GM21528 (cell line): ENCODE measurements around the gene CLDN8.

Experiments
- ATAC-seq: cut with Tn5 transposase; IDR thresholded peaks from one replicate; pipeline ENCODE4 v1.9.1; 2021; ENCODE audit warnings: mild to moderate bottlenecking, moderate library complexity; ENCODE audit not compliant: unreplicated experiment, low FRiP score

CLDN8 gene

GRCh38 chr21:30216041-30216723, at the start of gene CLDN8:
Gene CLDN8, minus strand, starts transcription at chr21:30216097. Its CDS starts 172 bp downstream, at chr21:30215925.
- ATAC-seq, result no peak

DNA sequence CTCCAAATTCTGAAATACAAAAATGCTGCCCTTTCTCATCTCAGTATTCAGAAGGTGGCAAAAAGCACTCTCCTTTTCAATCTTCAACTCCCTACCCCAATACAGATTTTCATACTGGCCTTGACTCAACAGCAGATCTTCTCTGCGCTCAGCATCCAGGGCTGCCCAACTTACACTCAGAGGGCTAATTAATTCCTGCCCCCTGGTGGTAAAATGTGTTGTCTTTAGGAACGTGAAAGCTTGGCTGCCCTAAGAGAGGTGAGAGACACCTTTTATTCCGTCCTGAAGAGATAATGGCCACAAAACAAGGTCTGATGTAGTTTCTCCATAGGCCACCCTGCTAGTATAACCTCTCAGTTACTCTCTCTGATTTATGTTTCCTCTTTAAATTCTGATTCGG, 41.9 kb upstream of the CLDN8 start:
- ATAC-seq, result no peak

DNA sequence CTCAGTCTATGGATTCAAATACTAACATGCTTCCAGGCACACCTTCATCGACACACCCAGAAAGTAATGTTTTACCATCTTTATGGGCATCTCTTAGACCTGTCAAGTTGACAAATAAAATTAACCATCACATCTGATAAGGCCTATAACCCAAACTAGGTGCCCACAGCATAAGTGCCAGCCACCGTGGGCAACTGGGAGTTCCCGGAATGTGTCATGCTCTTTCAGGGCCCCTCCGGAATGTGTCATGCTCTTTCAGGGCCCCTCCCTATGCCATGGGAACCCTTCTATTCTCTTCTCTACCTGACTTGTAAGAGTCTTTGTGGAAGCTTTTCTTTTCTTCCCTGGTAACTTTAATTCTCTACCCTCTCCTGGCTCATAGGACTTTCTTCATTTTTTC, 40.2 kb upstream of the CLDN8 start:
- ATAC-seq, result no peak

- ATAC-seq, result no peak
Observed at GRCh38 chr21:30255679-30256078, 39.8 kb upstream of the CLDN8 start.

DNA sequence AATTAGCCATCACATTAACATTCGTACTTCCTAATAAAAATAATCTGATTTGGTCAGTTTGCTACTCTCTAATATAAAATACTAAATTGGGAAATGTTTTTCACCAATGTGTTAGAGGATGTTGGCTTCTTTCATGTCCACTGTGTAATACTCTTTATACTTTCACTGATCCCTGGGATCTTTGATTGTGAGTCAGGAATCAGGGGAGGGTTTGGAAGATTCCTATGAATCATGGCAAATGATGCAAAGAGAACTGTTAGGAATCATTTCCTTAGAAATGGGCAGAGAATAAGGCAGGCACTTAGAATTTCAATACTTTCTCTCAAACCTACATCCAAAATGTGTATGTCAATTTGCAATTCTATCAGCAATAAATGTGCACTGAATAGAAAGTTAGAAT, 35.9 kb upstream of the CLDN8 start:
- ATAC-seq, result no peak

GRCh38 chr21:30249936-30250335, 34.0 kb upstream of the CLDN8 start:
- ATAC-seq, result no peak

- ATAC-seq, result no peak
Observed at GRCh38 chr21:30248844-30249243, 32.9 kb upstream of the CLDN8 start.

DNA sequence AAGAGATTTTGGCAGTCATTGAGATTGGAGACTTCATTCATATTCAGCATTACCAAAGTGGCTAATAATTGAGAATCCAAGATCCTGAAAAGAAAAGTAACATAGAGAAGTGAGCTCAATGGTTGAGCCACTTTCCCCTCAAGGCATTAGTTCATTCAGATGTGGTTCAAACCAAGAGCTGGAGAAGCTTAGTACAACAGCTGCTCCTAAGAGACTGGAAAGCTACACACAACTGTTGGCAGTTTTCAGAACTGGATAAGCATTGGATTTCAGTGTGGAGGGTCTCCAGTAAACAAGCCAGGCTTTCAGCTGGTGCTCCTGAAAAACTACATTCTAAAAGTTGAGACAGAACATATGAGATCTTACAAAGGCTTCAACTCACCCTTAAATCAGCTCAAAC, 29.2 kb upstream of the CLDN8 start:
- ATAC-seq, result no peak

GRCh38 chr21:30243691-30244090, 27.8 kb upstream of the CLDN8 start:
- ATAC-seq, result no peak

GRCh38 chr21:30240661-30241060, 24.8 kb upstream of the CLDN8 start:
- ATAC-seq, result no peak

GRCh38 chr21:30238168-30238567, 22.3 kb upstream of the CLDN8 start:
- ATAC-seq, result no peak

- ATAC-seq, result no peak
Observed at GRCh38 chr21:30234643-30235042, 18.7 kb upstream of the CLDN8 start.

DNA sequence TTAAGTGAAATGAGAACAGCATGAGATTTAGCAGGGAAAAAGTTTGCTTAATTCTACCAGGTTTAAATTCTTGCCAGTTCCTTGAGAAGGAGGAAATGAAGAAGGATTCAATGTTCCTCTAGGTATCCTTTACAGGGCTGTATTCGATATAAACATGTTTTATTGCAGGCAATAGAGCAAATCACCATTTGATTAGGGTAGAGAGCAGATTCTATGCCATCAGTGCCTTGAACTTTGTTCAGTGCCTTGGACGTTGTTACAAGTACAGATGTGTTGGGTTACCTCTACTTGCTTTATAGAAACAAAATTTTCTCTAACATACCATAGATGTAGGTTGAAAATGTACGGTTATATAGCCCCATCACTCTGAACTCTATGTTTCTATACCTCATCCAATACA, 18.2 kb upstream of the CLDN8 start:
- no peak for ATAC-seq

DNA sequence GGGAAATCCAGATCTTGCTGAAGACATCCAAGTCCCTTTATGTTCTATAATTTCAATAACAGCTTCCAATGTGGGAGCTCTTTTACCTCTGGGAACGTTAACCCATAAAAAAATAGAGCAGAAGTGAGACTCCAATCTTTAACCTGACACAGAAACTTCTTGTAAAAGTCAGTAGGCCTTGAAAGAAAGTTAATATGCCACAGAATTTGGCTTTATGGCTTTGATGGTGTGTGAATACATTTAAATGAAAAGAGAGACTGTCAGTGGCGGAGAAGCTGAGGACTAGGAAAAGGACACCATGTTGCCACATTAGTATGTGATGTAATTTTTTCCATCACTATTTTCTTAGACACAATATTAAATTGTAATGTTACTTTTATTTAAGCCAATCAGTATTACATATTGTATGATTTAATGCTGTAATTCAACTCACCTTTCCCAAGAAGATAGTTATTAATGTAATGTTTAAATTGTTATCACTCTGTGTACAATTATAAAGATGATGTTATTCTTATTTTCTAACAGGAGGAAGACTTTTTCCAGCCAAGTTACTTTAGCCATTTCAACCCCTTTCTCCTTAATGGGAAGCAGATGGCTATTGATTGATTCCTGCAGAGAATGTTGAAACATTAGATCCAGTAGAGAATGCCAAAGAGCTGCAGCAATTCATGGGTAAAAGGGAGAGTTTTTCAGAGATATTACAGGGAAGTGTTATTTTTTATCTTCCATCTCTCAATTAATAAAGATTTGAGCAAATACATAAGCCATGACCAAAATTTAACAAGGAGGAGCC, 17.5 kb upstream of the CLDN8 start:
- ATAC-seq, result no peak

- ATAC-seq, result no peak
Observed at GRCh38 chr21:30232011-30232410, 16.1 kb upstream of the CLDN8 start.

DNA sequence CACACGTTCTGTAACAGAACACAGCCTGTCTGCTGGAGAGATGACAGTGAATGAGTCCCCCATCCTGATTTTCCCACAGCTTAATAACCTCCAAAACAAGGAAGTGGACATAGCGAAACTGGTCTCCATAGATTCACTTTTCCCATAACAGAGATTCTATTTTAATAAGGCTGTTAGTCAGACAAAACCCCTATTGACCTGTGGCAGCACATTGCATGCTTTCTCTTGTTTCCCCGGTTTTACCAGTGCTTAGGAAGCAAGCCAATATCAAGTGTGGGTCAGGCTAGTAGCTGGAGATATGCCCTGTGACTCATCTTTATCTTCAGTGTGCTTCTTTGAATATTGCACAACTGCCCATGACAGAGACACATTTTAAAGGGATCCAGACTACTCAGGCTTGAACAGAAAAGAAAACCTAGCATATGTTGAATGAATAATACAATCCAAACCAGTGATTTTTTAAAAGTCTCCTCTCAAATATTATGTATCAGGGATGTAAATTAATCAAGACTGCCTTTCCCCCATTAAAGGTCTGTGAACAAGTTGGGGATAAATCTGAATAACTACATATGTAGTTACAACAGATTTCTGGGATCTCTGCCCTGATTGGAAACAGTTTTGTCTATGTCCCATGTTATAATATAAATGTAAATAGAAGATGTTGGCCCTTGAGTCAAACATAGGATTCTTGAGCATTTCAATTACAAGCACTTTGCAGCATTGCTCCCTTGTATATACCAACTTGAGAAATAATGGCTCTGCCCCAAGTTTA, 11.9 kb upstream of the CLDN8 start:
- no peak for ATAC-seq

DNA sequence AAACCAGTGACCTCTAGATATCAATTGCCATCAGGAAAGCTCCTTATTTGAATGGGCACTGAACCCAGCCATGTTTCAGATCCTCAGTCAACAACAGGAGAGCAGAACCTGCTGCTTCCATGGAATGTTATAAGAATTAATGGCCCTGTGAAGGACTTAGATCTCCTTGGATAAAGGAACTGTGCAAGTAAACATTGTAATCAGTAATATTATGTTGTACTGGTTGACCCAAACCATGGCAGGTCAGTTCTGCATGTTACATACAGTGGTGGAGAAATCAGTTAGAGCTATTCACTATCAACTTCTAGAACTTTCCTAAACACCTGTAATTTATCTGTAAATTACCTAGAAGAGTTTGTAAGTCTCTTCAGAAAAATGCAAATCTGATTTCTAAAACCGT, 11.2 kb upstream of the CLDN8 start:
- ATAC-seq, result no peak

DNA sequence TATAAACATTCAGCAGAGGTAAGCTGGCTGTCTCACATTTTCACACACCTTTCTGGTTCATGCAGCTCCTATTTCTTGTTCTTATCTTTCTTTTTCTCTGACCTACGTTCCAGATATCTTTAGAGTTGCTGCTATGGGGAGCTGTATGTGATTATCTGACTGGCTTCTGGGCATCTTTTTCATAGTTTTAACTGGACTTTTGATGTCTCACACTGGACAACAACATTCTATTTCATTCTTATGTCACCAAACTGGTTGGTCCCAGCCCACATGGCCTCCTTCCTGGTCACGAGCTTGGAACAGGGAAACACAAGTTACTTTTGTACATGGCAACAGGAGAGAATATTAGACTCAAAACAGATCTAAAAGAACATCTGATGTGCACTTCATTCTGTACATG, 7.7 kb upstream of the CLDN8 start:
- ATAC-seq, result no peak

- ATAC-seq, result no peak
Observed at GRCh38 chr21:30222724-30223123, 6.8 kb upstream of the CLDN8 start.

DNA sequence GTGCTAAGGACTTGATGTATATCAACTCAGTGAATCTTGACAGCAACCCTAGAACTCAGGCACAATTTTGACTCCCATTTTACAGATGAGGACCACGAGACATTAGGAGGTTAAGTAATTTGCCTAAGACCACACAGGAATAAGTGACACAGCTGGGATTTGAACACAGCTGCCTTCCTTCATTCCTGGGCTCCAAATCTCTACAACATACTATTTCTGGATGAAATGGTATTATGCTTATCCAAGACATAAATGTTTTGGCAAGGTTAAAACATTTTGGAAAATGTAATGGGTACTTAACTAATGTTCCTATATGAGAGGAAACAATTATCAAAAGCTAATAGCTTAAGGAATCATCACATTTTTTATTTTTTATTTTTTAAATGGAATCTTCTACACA, 4.8 kb downstream of the CLDN8 start:
- no peak for ATAC-seq

- no peak for ATAC-seq
Observed at GRCh38 chr21:30209601-30210000, 6.3 kb downstream of the CLDN8 start.

DNA sequence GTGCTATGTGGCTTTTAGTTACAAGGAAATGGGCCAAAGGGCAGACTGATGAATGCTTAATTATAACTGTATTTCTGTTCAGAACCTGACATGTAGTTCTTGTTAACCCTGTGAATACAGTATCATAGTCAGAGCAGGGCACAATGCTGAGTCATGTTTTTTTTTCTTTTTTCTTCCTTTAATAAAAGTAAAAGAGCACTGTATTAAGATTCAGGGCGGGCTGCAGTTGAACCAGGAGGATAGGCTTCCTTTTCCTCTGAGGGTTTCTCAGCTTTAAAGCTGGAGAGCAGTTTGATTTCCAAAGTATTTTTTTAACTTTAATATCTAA, 8.7 kb downstream of the CLDN8 start:
- ATAC-seq, result no peak
